GM12878 (cell line): ENCODE measurements around the gene DNAJC19. TPM values are rescaled to one million over a fixed set of nuclear protein-coding genes. Genes with fewer than 3 reads are reported as not detected.
A peak's percentile ranks its signal among the peaks of the same experiment; 100 is the strongest.

Experiments
- ATAC-seq: fragments of 200-7000 bp; cut with Tn5 transposase; 3 replicates; pipeline ENCODE4 v1.9.1; 2020; ENCODE audit warnings: mild to moderate bottlenecking, moderate library complexity
- BruUV-seq: library from RNA; stranded (reverse); fragments of 400-500 nt; replicated peaks from 2 replicates; lab custom pipeline; 2021; lab: Mats Ljungman, UMichigan
- CTCF ChIA-PET: fragments of 300-600 bp; sonication (Branson Sonifier 250); formaldehyde crosslinking; extraction: SDS; loops from one replicate; lab custom pipeline; 2021; ENCODE audit warnings: inconsistent platforms; lab: Yijun Ruan, JAX
- POLR2A ChIA-PET: fragments of 350-600 bp; formaldehyde crosslinking; extraction: SDS; loops from one replicate; lab custom pipeline; 2021; ENCODE audit warnings: inconsistent platforms; lab: Charles Lee
- RAD21 ChIA-PET: fragments of 300-600 bp; sonication (Branson Sonifier 250); formaldehyde crosslinking; loops from one replicate; lab custom pipeline; 2023; ENCODE audit warnings: antibody characterized with exemption; ENCODE audit not compliant: unreplicated experiment; lab: Charles Lee
- SMC1A ChIA-PET: fragments of 300-600 bp; sonication (Branson Sonifier 250); formaldehyde crosslinking; loops from one replicate; lab custom pipeline; 2023; ENCODE audit not compliant: unreplicated experiment, uncharacterized antibody; lab: Charles Lee
- DNase-seq: peaks from one replicate; pipeline ENCODE4 v3.0.0-alpha.2; 2011; ENCODE audit warnings: low read depth, low spot score
- FAIRE-seq: peaks from 3 replicates; lab custom pipeline; 2011; peaks lifted over from hg19 to GRCh38; lab: Jason Lieb, UNC
- H2AFZ ChIP-seq: 2 replicates; pipeline ENCODE4 v1.6.0; 2011; ENCODE audit warnings: low read depth, low read length, control low read depth; ENCODE audit not compliant: control insufficient read depth
- H3K27ac ChIP-seq: 2 replicates; pipeline ENCODE4 v1.5.1; 2011; ENCODE audit warnings: control low read depth; ENCODE audit not compliant: control insufficient read depth, insufficient read depth
- H3K27me3 ChIP-seq, 2 experiments: replicated peaks in 1 of 2; 2 replicates each; pipeline versions ENCODE4 v1.6.0 to v1.6.1; 2011; ENCODE audit warnings: low read length in 1 of 2; ENCODE audit not compliant: control insufficient read depth in 2 of 2, insufficient read depth in 2 of 2
- H3K36me3 ChIP-seq, 2 experiments: 2 replicates each; pipeline ENCODE4 v1.5.1; 2011; ENCODE audit warnings: low read length in 1 of 2; ENCODE audit not compliant: control insufficient read depth in 2 of 2, insufficient read depth in 2 of 2
- H3K4me1 ChIP-seq: 2 replicates; pipeline ENCODE4 v1.6.1; 2011; ENCODE audit warnings: mild to moderate bottlenecking, low read length, moderate library complexity, mixed read lengths; ENCODE audit not compliant: control insufficient read depth, insufficient read depth
- H3K4me2 ChIP-seq: 2 replicates; pipeline ENCODE4 v1.6.0; 2011; ENCODE audit warnings: control low read depth; ENCODE audit not compliant: control insufficient read depth, insufficient read depth
- H3K4me3 ChIP-seq: fragments of 200-600 bp; sonication (generic); 2 replicates; pipeline ENCODE4 v1.5.1; 2016
- H3K79me2 ChIP-seq: 2 replicates; pipeline ENCODE4 v1.6.0; 2011; ENCODE audit warnings: low read length; ENCODE audit not compliant: control insufficient read depth, insufficient read depth
- H3K9ac ChIP-seq: 2 replicates; pipeline ENCODE4 v1.8.0; 2011; ENCODE audit warnings: low read length, control low read depth, mixed read lengths; ENCODE audit not compliant: control insufficient read depth, insufficient read depth
- H3K9me3 ChIP-seq: replicated peaks from 3 replicates; pipeline ENCODE4 v1.5.1; 2011; ENCODE audit warnings: mild to moderate bottlenecking, low read length; ENCODE audit not compliant: control insufficient read depth, insufficient read depth
- H4K20me1 ChIP-seq: 2 replicates; pipeline ENCODE4 v1.6.0; 2011; ENCODE audit not compliant: control insufficient read depth, insufficient read depth
- ATF7 ChIP-seq: fragments of 450-650 bp; IDR thresholded peaks from 2 replicates; pipeline ENCODE4 v1.6.1; 2016; ENCODE audit warnings: low read depth, mild to moderate bottlenecking
- E2F8 ChIP-seq: fragments of 450-650 bp; IDR thresholded peaks from 2 replicates; pipeline ENCODE4 v1.6.1; 2018; ENCODE audit warnings: mild to moderate bottlenecking, low read depth, moderate library complexity; ENCODE audit not compliant: partially characterized antibody
- EED ChIP-seq: sonication (generic); IDR thresholded peaks from 2 replicates; pipeline ENCODE4 v1.6.1; 2016; ENCODE audit warnings: antibody characterized with exemption, low read depth
- EP300 ChIP-seq, 2 experiments: fragments of 150-350 bp in 1 of 2; IDR thresholded peaks; 2 replicates each; pipeline ENCODE4 v1.6.1; 2011 to 2012; ENCODE audit warnings: low read depth in 2 of 2, low read length in 2 of 2, borderline replicate concordance in 1 of 2, improper control_type of control experiment in 1 of 2, inconsistent platforms in 1 of 2; ENCODE audit not compliant: control insufficient read depth in 1 of 2
- POLR2AphosphoS2 ChIP-seq: IDR thresholded peaks from 2 replicates; pipeline ENCODE4 v1.6.1; 2011; ENCODE audit warnings: low read depth, mild to moderate bottlenecking, low read length, improper control_type of control experiment, moderate library complexity
- RAD21 ChIP-seq: IDR thresholded peaks from 2 replicates; pipeline ENCODE4 v1.6.1; 2011; ENCODE audit warnings: mild to moderate bottlenecking, low read depth, low read length, moderate library complexity; ENCODE audit not compliant: insufficient read depth
- RB1 ChIP-seq: fragments of 450-650 bp; formaldehyde crosslinking; IDR thresholded peaks from 2 replicates; pipeline ENCODE4 v1.6.1; 2017; ENCODE audit warnings: mild to moderate bottlenecking, borderline replicate concordance
- SUPT20H ChIP-seq: IDR thresholded peaks from 2 replicates; pipeline ENCODE4 v1.6.1; 2011; ENCODE audit warnings: low read depth, mild to moderate bottlenecking, low read length, moderate library complexity, borderline replicate concordance; ENCODE audit not compliant: control insufficient read depth
- TAF1 ChIP-seq: IDR thresholded peaks from 2 replicates; pipeline ENCODE4 v1.6.1; 2011; ENCODE audit warnings: mild to moderate bottlenecking, low read depth, low read length, borderline replicate concordance
- TCF12 ChIP-seq: IDR thresholded peaks from 2 replicates; pipeline ENCODE4 v1.6.1; 2011; ENCODE audit warnings: low read depth, mild to moderate bottlenecking, low read length
- TCF3 ChIP-seq: IDR thresholded peaks from 2 replicates; pipeline ENCODE4 v1.6.1; 2012; ENCODE audit warnings: low read depth, mild to moderate bottlenecking, low read length, borderline replicate concordance; ENCODE audit not compliant: insufficient read depth
- ZSCAN29 ChIP-seq: fragments of 450-650 bp; IDR thresholded peaks from 2 replicates; pipeline ENCODE4 v1.6.1; 2017; ENCODE audit warnings: mild to moderate bottlenecking, moderate library complexity
- WGBS: methylation state at CpG from one replicate; pipeline ENCODE4 v1.1.6; 2016; ENCODE audit warnings: low lambda C conversion rate; ENCODE audit not compliant: insufficient replicate concordance, insufficient coverage; ENCODE audit errors: missing lambda C conversion rate; 5-methylcytosine and 5-hydroxymethylcytosine counted together
- in situ Hi-C: fragments of 300-500 bp; cut with MboI; formaldehyde crosslinking; loops from 9 replicates; pipeline ENCODE4 v1.14.3; 2018; ENCODE audit warnings: mixed read lengths
- intact Hi-C: fragments of 100-400 bp; cut with micrococcal nuclease; formaldehyde crosslinking; loops from one replicate; pipeline ENCODE4 v1.14.2; 2022; ENCODE audit not compliant: unreplicated experiment
- polyA plus RNA-seq, 11 experiments: library from polyadenylated mRNA; depleted of rRNA in 4 of 11; unstranded in 6 of 11; stranded (reverse) in 5 of 11; fragments of >200 nt; fragmentation: Nextera tagmentation in 4 of 11; fragmentation: Illumina TruSeq in 1 of 11; extraction: Ambion mirVana in 4 of 11; extraction: Trizol in 1 of 11; gene quantifications; 1 replicate in 1 of 11; 2 replicates in 10 of 11; pipeline versions ENCODE4 v1.2.1 to v1.2.3, GENCODE V29; 2011 to 2016; ENCODE audit warnings: inconsistent platforms in 2 of 11, missing spikeins in 2 of 11, low read depth in 1 of 11
- total RNA-seq, 4 experiments: library from RNA; depleted of rRNA in 3 of 4; stranded (reverse); fragments of >200 nt in 3 of 4; fragmentation: Illumina TruSeq in 1 of 4; extraction: Trizol in 1 of 4; gene quantifications; 2 replicates each; pipeline versions ENCODE4 v1.2.1 to v1.2.3, GENCODE V29; 2013 to 2021
- TF ChIP-seq, protein P1 (sequence below): fragments of 450-650 bp; IDR thresholded peaks from 2 replicates; pipeline ENCODE4 v1.6.1; 2016; ENCODE audit warnings: mild to moderate bottlenecking

The DNAJC19 gene
- total and polyA plus RNA-seq, 10 of the 15 experiments (the other 5 are each of a cell fraction or from before 2014, with no cell fraction given): 29.8 to 136 (median 51.3) TPM

GRCh38 chr3:180981912-180982311 lies 7.6 kb downstream of the DNAJC19 start:
- no peak overlapping the region for H3K27ac ChIP-seq
- 100% methylated on average over 2 of the region's 2 CpGs for whole genome bisulfite sequencing
- no peaks in the 10 kb centered on the region for H3K27me3 ChIP-seq
- CTCF ChIA-PET: no interaction called here
- DNase-seq: no peak
- no peaks in the 10 kb centered on the region for H3K79me2 ChIP-seq
- no peak for FAIRE-seq
- SMC1A ChIA-PET: no interaction called here
- in situ Hi-C loops: no loop called here
- BruUV-seq: no TSS peak
- H2AFZ ChIP-seq: no peak overlapping the region
- intact Hi-C loops: no loop called here
- no peak overlapping the region for H3K9ac ChIP-seq
- no peaks in the 10 kb centered on the region for H3K36me3 ChIP-seq
- H3K9me3 ChIP-seq: no peaks in the 10 kb centered on the region
- RAD21 ChIA-PET: no interaction called here
- H3K4me1 ChIP-seq: no peaks in the 10 kb centered on the region
- H4K20me1 ChIP-seq: no peaks in the 10 kb centered on the region
- TF ChIP-seq, protein P1, sequence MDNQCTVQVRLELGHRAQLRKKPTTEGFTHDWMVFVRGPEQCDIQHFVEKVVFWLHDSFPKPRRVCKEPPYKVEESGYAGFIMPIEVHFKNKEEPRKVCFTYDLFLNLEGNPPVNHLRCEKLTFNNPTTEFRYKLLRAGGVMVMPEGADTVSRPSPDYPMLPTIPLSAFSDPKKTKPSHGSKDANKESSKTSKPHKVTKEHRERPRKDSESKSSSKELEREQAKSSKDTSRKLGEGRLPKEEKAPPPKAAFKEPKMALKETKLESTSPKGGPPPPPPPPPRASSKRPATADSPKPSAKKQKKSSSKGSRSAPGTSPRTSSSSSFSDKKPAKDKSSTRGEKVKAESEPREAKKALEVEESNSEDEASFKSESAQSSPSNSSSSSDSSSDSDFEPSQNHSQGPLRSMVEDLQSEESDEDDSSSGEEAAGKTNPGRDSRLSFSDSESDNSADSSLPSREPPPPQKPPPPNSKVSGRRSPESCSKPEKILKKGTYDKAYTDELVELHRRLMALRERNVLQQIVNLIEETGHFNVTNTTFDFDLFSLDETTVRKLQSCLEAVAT: no peak
- 0 out of 2 replicates have a peak, but pooled peaks have one; percentile 26 for TF ChIP-seq POLR2AphosphoS2
- no peak for ATAC-seq
- POLR2A ChIA-PET: no interaction called here
- H3K4me3 ChIP-seq: no peak overlapping the region
- no peak overlapping the region for H3K4me2 ChIP-seq

DNA sequence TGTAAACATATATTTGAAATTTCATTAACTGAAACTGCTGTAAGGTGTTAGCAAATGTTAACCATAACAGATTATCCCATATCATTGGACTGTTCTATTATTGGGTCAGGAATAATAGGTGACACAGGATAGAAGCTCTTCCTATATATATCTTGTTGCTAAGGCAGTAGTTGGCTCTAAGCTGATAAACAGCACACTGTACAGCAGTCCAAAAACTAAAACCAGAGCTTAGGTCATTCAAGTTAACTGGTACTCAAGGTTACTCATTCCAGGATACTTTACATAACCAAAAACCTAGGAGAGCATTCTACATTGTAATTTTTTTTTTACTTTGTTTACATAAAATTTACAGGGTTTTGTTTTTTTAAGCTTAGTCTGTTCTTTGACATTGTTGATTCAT lies 8.9 kb downstream of the DNAJC19 start:
- no peak overlapping the region for H3K9ac ChIP-seq
- no peaks in the 10 kb centered on the region for H4K20me1 ChIP-seq
- H3K79me2 ChIP-seq: no peaks in the 10 kb centered on the region
- H2AFZ ChIP-seq: no peak overlapping the region
- H3K4me2 ChIP-seq: no peak overlapping the region
- ChIA-PET CTCF (interaction anchor here (1.6 kb wide), 1 partner anchor 9 kb away, joined by 3 read pairs; the partner anchor contains the start of gene DNAJC19), RAD21 (interaction anchor here (1.4 kb wide), 1 partner anchor 69 kb away, joined by 3 read pairs; the partner anchor contains the start of gene FXR1), SMC1A (interaction anchor here (0.6 to 1.2 kb wide), 4 partner anchors 9 to 63 kb away, joined by 3 to 4 read pairs (median 3); partner anchors contain the start of gene DNAJC19), POLR2A (no interaction called here)
- H3K4me1 ChIP-seq: no peaks in the 10 kb centered on the region
- intact Hi-C loops: no loop called here
- DNase-seq (no peak), FAIRE-seq (no peak), ATAC-seq (peak; percentile 54)
- no peaks in the 10 kb centered on the region for H3K27me3 ChIP-seq
- peaks cover 0 to 4% of the 10 kb centered on the region in 2 experiments; a peak in 2 of 4 replicates for H3K36me3 ChIP-seq
- H3K4me3 ChIP-seq: no peak overlapping the region
- H3K27ac ChIP-seq: no peak overlapping the region
- BruUV-seq: no TSS peak
- no peaks in the 10 kb centered on the region for H3K9me3 ChIP-seq
- in situ Hi-C loops: no loop called here
- TF ChIP-seq ZSCAN29: no peak
- TF ChIP-seq TCF3: no peak
- TF ChIP-seq TCF12: no peak
- TF ChIP-seq EED: no peak
- TF ChIP-seq SUPT20H: no peak
- TF ChIP-seq TAF1: no peak
- no peak for TF ChIP-seq RB1
- TF ChIP-seq E2F8: no peak
- no peak for TF ChIP-seq EP300 (IDR thresholded peaks at IDR 0.05; ENCODE audit: borderline replicate concordance in 1 of 2, control insufficient read depth in 1 of 2, low read depth in 2 of 2, low read length in 2 of 2)
- TF ChIP-seq ATF7: no peak
- no peak for TF ChIP-seq RAD21
